T-cell (primary cell): ENCODE results near the gene SNX27. TPM values are rescaled to one million over a fixed set of nuclear protein-coding genes. Genes with fewer than 3 reads are reported as not detected.
"Not testable (repeated sequence)": the region's sequence is repeated elsewhere in the genome, so short reads cannot be mapped to it uniquely, and the experiment has no call there.

Source experiments
- ATAC-seq, 4 experiments: fragments of 200-7000 bp in 3 of 4; fragments of 150-1000 bp in 1 of 4; cut with Tn5 transposase; replicated peaks in 1 of 4; 1 replicate in 3 of 4; 2 replicates in 1 of 4; pipeline ENCODE4 v1.10.0; 2021; ENCODE audit warnings: moderate library complexity in 3 of 4, mild to moderate bottlenecking in 2 of 4, moderate number of reproducible peaks in 1 of 4
- CTCF ChIA-PET, 2 donors: fragments of 300-600 bp; sonication (Branson Sonifier 250); formaldehyde crosslinking; loops; one replicate each; lab custom pipeline; 2022; ENCODE audit warnings: antibody characterized with exemption in 2 of 2; lab: Charles Lee
- POLR2A ChIA-PET, 2 donors: fragments of 300-600 bp; sonication (Branson Sonifier 250); formaldehyde crosslinking; loops; one replicate each; lab custom pipeline; 2022; ENCODE audit warnings: antibody characterized with exemption in 2 of 2; lab: Charles Lee
- DNase-seq, 35 experiments: peaks; one replicate each; pipeline versions ENCODE4 v3.0.0 to v3.0.0-alpha.2; 2013 to 2023
- H3K27ac ChIP-seq: one replicate; pipeline ENCODE4 v1.5.1; 2013; ENCODE audit warnings: low read length
- H3K27me3 ChIP-seq, 2 experiments: replicated peaks in 1 of 2; 1 replicate in 1 of 2; 2 replicates in 1 of 2; pipeline versions ENCODE4 v1.6.1 to v1.7.0; 2013; ENCODE audit warnings: low read length in 1 of 2, mixed read lengths in 1 of 2; ENCODE audit not compliant: control insufficient read depth in 2 of 2, insufficient read depth in 2 of 2; ENCODE audit errors: extremely low read depth in 1 of 2
- H3K36me3 ChIP-seq, 2 donors: 1 replicate in 1 of 2; 2 replicates in 1 of 2; pipeline versions ENCODE4 v1.6.1 to v1.7.0; 2013; ENCODE audit warnings: low read length in 1 of 2; ENCODE audit not compliant: control insufficient read depth in 2 of 2, insufficient read depth in 1 of 2; ENCODE audit errors: extremely low read depth in 1 of 2
- H3K4me1 ChIP-seq, 2 experiments: 1 replicate in 1 of 2; 2 replicates in 1 of 2; pipeline versions ENCODE4 v1.6.1 to v1.7.0; 2013; ENCODE audit warnings: low read length in 2 of 2, mixed read lengths in 1 of 2; ENCODE audit not compliant: insufficient read depth in 2 of 2, control insufficient read depth in 1 of 2; ENCODE audit errors: extremely low read depth in 1 of 2
- H3K4me3 ChIP-seq, 2 donors: 1 replicate in 1 of 2; 2 replicates in 1 of 2; pipeline versions ENCODE4 v1.5.1 to v1.7.0; 2013; ENCODE audit warnings: mild to moderate bottlenecking in 2 of 2, low read length in 1 of 2, moderate library complexity in 1 of 2; ENCODE audit not compliant: control insufficient read depth in 1 of 2; ENCODE audit errors: extremely low read depth in 1 of 2
- H3K9me3 ChIP-seq: 2 replicates; pipeline ENCODE4 v1.7.0; 2013
- H3K27ac Mint-ChIP-seq, 2 donors: one replicate each; pipeline ENCODE4 v1.8.0; 2020 to 2021; ENCODE audit warnings: mild to moderate bottlenecking in 2 of 2, mixed read lengths in 2 of 2
- H3K27me3 Mint-ChIP-seq, 2 donors: one replicate each; pipeline ENCODE4 v1.8.0; 2021 to 2022; ENCODE audit warnings: mixed read lengths in 2 of 2
- H3K36me3 Mint-ChIP-seq: one replicate; pipeline ENCODE4 v1.8.0; 2021; ENCODE audit warnings: mixed read lengths
- H3K4me1 Mint-ChIP-seq, 3 donors: one replicate each; pipeline ENCODE4 v1.8.0; 2020 to 2022; ENCODE audit warnings: mixed read lengths in 3 of 3, mild to moderate bottlenecking in 1 of 3
- H3K4me3 Mint-ChIP-seq, 3 donors: one replicate each; pipeline ENCODE4 v1.8.0; 2020 to 2022; ENCODE audit warnings: mild to moderate bottlenecking in 3 of 3, mixed read lengths in 3 of 3, moderate library complexity in 3 of 3
- H3K9me3 Mint-ChIP-seq, 3 donors: one replicate each; pipeline ENCODE4 v1.8.0; 2020 to 2022; ENCODE audit warnings: mixed read lengths in 3 of 3
- whole genome bisulfite sequencing: methylation state at CpG from one replicate; pipeline ENCODE4 v1.1.5; 2013; ENCODE audit warnings: missing lambda C conversion rate; ENCODE audit not compliant: insufficient coverage; 5-methylcytosine and 5-hydroxymethylcytosine counted together
- total RNA-seq, 35 experiments: library from RNA in 6 of 35; stranded (reverse) in 6 of 35; fragments of 120-200 nt in 1 of 35; gene quantifications; one replicate each; pipeline versions ENCODE4 v1.2.1 to v1.2.4 and lab custom pipeline; 2013 to 2026

The SNX27 gene
- total RNA-seq, 5 donors from 2014 or later (not counting 1 experiment from before 2014, with no cell fraction given), result 24.2 to 33.6 (median 31.6) TPM

DNA sequence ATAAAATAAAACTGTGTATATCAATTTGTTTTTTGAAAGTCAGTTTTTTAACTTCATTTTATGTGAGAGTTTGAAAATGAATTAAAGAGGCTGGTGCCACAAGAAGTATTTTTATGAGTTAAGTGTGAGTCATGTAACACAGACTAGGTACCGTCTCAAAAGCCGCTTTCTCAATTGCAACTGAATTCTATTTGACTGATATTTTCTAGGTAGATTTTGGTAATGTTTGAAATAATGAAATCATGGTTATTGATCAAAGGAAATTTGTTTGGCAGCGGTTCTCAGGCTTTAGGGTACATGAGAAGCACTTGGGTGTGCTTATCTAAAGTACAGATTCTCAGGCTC, 4.6 kb downstream of the SNX27 start:
- H3K4me1 ChIP-seq, result peaks cover 8 to 14% of the 10 kb centered on the region in 2 experiments

DNA sequence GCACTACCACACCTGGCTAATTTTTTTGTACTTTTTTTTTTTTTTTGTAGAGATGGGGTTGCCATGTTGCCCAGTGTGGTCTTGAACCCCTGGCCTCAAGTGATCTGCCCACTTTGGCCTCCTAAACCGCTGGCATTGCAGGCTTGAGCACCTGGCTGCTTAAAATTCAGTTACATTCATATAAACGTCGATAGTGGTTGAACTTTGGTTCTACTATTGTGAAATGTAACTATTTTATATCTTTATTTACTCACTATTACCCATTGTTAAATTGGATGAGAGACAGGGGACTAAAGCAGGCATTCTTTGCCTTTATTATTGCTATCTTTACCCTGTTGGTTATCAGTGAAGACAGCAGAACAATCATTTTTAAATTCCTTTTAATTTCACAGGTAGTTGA, 6.2 kb downstream of the SNX27 start:
- Mint-ChIP-seq H3K4me1 (peaks cover 55 to 74% (median 69%) of the 10 kb centered on the region in 3 donors), H3K36me3 (peaks cover 3% of the 10 kb centered on the region), H3K9me3 (no peaks in the 10 kb centered on the region), H3K27ac (no peak overlapping the region), H3K27me3 (no peaks in the 10 kb centered on the region), H3K4me3 (no peak overlapping the region)
- WGBS, result no CpG with 5 or more reads among the region's 3 CpGs
- Histone ChIP-seq H3K9me3 (no peaks in the 10 kb centered on the region), H3K36me3 (peaks cover 0 to 9% of the 10 kb centered on the region in 2 donors), H3K27ac (no peak overlapping the region), H3K4me3 (no peak overlapping the region), H3K4me1 (peaks cover 7 to 8% of the 10 kb centered on the region in 2 experiments), H3K27me3 (no peaks in the 10 kb centered on the region)
- ChIA-PET POLR2A (interaction anchor here in 1 of 2 donors (1.2 kb wide), 1 partner anchor 10 kb away, joined by 8 read pairs; no protein-coding TSS in a partner anchor), CTCF (no interaction called here)
- DNase-seq (no peak), ATAC-seq (no peak)

More for the DNA sequence above, 4.6 kb downstream of the SNX27 start:
- H3K27me3 Mint-ChIP-seq, result no peaks in the 10 kb centered on the region
- H3K9me3 Mint-ChIP-seq, result no peaks in the 10 kb centered on the region
- H3K36me3 Mint-ChIP-seq, result peaks cover 3% of the 10 kb centered on the region
- no peak overlapping the region for H3K4me3 Mint-ChIP-seq
- Histone ChIP-seq H3K27ac (no peak overlapping the region), H3K36me3 (peaks cover 0 to 9% of the 10 kb centered on the region in 2 donors), H3K4me3 (no peak overlapping the region), H3K27me3 (no peaks in the 10 kb centered on the region), H3K9me3 (no peaks in the 10 kb centered on the region)
- peaks cover 61 to 75% (median 71%) of the 10 kb centered on the region in 3 donors for H3K4me1 Mint-ChIP-seq
- DNase-seq (no peak), ATAC-seq (no peak)
- ChIA-PET POLR2A (interaction anchor here in 1 of 2 donors (0.5 kb wide), 1 partner anchor 12 kb away, joined by 5 read pairs; no protein-coding TSS in a partner anchor), CTCF (no interaction called here)
- no peak overlapping the region for H3K27ac Mint-ChIP-seq
- 81% methylated on average over 3 of the region's 3 CpGs for WGBS

DNA sequence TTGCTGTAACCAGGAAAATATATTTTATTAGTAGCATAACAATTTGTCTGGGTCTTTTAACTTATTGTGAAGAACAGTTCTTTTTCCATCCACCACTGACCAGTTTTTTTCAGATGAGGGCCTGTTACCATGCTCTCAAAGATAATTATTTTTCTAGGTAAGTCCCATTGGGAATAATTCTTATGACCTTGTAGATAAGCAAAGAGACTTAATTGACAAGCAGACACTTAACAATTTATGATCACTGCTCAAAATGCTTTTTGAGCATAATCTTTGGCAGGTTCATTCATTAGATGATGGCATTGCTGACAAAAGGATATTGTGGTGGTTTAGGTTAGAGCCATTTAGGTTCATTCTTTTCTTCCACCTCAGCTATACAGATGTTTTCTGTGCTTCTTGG, 6.6 kb downstream of the SNX27 start:
- Mint-ChIP-seq H3K4me1 (peaks cover 50 to 69% (median 65%) of the 10 kb centered on the region in 3 donors), H3K36me3 (peaks cover 3% of the 10 kb centered on the region), H3K27ac (no peak overlapping the region), H3K27me3 (no peaks in the 10 kb centered on the region), H3K4me3 (no peak overlapping the region), H3K9me3 (no peaks in the 10 kb centered on the region)
- peaks cover 2 to 5% of the 10 kb centered on the region in 2 experiments for H3K4me1 ChIP-seq
- H3K27me3 ChIP-seq, result no peaks in the 10 kb centered on the region
- peaks cover 0 to 9% of the 10 kb centered on the region in 2 donors for H3K36me3 ChIP-seq
- H3K27ac ChIP-seq, result no peak overlapping the region
- no peaks in the 10 kb centered on the region for H3K9me3 ChIP-seq
- no peak overlapping the region for H3K4me3 ChIP-seq
- DNase-seq, result no peak
- ChIA-PET CTCF (interaction anchor here in 1 of 2 donors (1.1 kb wide), 1 partner anchor 25 kb away, joined by 3 read pairs; no protein-coding TSS in a partner anchor), POLR2A (interaction anchor here in 1 of 2 donors (0.6 kb wide), 1 partner anchor 201 kb away, joined by 6 read pairs; no protein-coding TSS in a partner anchor)
- ATAC-seq, result no peak

DNA sequence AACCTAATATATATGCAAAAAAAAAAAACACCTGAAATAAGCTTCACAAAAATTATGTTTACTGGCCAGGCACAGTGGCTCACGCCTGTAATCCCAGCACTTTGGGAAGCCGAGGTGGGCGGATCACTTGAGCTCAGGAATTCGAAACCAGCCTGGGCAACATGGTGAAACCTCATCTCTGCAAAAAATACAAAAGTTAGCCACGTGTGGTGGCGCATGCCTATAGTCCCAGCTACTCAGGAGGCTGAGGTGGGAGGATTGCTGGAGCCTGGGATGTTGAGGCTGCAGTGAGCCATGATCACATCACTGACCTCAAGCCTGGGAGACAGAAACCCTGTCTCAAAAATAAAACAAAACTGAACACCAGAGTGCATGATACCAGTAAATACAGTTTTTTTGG, 7.1 kb downstream of the SNX27 start:
- CTCF ChIA-PET, result interaction anchor here in 1 of 2 donors (0.7 to 1.1 kb wide), 2 partner anchors 26 to 65 kb away, joined by 3 to 4 read pairs; no protein-coding TSS in a partner anchor
- peaks cover 45 to 64% (median 59%) of the 10 kb centered on the region in 3 donors for H3K4me1 Mint-ChIP-seq

DNA sequence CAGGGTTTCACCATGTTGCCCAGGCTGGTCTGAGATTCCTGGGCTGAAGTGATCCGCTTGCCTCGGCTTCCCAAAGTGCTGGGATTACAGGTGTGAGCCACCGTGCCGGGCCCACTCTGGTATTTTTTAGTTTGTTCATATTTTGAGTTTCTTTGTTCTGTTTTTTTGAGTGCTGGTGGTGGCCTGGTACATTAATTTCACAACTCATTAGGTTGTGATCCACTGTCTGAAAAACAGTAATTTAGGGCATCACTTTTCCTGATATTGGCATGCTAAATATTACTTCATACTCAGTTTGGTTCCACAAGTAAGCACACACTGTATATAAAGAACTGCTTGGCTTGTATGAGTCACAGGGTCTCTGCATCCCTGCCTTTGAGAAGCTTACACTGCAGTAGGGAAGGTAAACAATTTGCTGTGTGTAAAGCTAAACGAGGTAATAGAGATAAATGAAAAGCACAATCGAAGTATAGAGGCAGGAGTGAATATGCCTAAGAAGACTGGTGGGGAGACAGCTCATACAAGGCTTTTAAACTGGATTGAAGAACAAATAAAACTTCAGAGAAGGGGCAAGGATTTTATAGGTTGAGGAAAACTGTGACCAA, 7.7 kb downstream of the SNX27 start:
- H3K4me1 ChIP-seq, result peaks cover 0 to 4% of the 10 kb centered on the region in 2 experiments
- no peak overlapping the region for H3K4me3 ChIP-seq
- H3K27me3 Mint-ChIP-seq, result no peaks in the 10 kb centered on the region
- H3K9me3 Mint-ChIP-seq, result no peaks in the 10 kb centered on the region
- no peaks in the 10 kb centered on the region for H3K9me3 ChIP-seq
- no peak overlapping the region for H3K4me3 Mint-ChIP-seq
- CTCF ChIA-PET, result interaction anchor here in 1 of 2 donors (0.7 to 1.2 kb wide), 4 partner anchors 15 to 172 kb away, joined by 3 to 4 read pairs (median 3); no protein-coding TSS in a partner anchor
- peak overlapping the region in 1 of 2 donors; percentile 13 for H3K27ac Mint-ChIP-seq
- H3K36me3 Mint-ChIP-seq, result peaks cover 3% of the 10 kb centered on the region
- DNase-seq (no peak), ATAC-seq (no peak)
- peaks cover 0 to 9% of the 10 kb centered on the region in 2 donors for H3K36me3 ChIP-seq
- POLR2A ChIA-PET, result interaction anchor here in 1 of 2 donors (0.7 kb wide), 1 partner anchor 312 kb away, joined by 5 read pairs; no protein-coding TSS in a partner anchor
- H3K27ac ChIP-seq, result no peak overlapping the region
- H3K4me1 Mint-ChIP-seq, result peaks cover 41 to 59% (median 55%) of the 10 kb centered on the region in 3 donors
- H3K27me3 ChIP-seq, result no peaks in the 10 kb centered on the region
- 95% methylated on average over 4 of the region's 6 CpGs for WGBS

More for the DNA sequence above, 7.1 kb downstream of the SNX27 start:
- H3K27me3 ChIP-seq, H3K27ac Mint-ChIP-seq, H3K4me3 ChIP-seq, H3K36me3 ChIP-seq, H3K36me3 Mint-ChIP-seq, ATAC-seq, H3K9me3 Mint-ChIP-seq, DNase-seq, H3K4me1 ChIP-seq, H3K9me3 ChIP-seq, H3K27me3 Mint-ChIP-seq, H3K4me3 Mint-ChIP-seq, H3K27ac ChIP-seq: not testable (repeated sequence)
- POLR2A ChIA-PET, result interaction anchor here in 1 of 2 donors (0.6 kb wide), 1 partner anchor 201 kb away, joined by 6 read pairs; no protein-coding TSS in a partner anchor
- 97% methylated on average over 4 of the region's 6 CpGs for WGBS

DNA sequence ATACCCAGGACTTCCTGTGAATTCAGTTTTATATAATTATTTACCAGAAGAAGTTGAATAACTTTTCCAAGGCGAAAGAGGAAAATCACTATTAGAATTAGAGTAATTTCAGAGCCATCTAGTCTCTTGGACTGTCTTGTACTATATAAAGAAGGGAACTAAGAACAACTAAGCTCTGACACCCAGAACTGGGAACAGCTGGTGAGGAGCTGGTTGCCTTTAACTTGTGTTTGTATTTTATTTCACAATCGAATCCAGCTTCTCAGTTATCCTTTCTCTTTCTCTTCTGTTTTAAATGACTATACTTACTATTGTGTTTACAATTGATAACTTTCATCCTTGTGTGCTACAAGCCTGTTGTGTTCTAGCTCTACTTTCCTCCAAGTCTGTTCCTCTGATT, 8.4 kb downstream of the SNX27 start:
- Histone ChIP-seq H3K9me3 (no peaks in the 10 kb centered on the region), H3K4me1 (peaks cover 0 to 2% of the 10 kb centered on the region in 2 experiments), H3K27me3 (no peaks in the 10 kb centered on the region), H3K36me3 (peaks cover 0 to 6% of the 10 kb centered on the region in 2 donors), H3K27ac (no peak overlapping the region), H3K4me3 (no peak overlapping the region)
- peaks cover 2% of the 10 kb centered on the region for H3K36me3 Mint-ChIP-seq
- H3K4me3 Mint-ChIP-seq, result no peak overlapping the region
- H3K27ac Mint-ChIP-seq, result peak overlapping the region in 1 of 2 donors; percentile 31
- H3K4me1 Mint-ChIP-seq, result peaks cover 37 to 56% (median 49%) of the 10 kb centered on the region in 3 donors
- POLR2A ChIA-PET, result interaction anchor here in 1 of 2 donors (0.6 to 0.7 kb wide), 3 partner anchors 30 to 369 kb away, joined by 3 to 5 read pairs (median 3); no protein-coding TSS in a partner anchor
- WGBS, result no CpG with 5 or more reads among the region's 2 CpGs
- H3K27me3 Mint-ChIP-seq, result no peaks in the 10 kb centered on the region
- CTCF ChIA-PET, result interaction anchor here in 1 of 2 donors (0.6 to 1.2 kb wide), 5 partner anchors 14 to 173 kb away, joined by 3 read pairs; no protein-coding TSS in a partner anchor
- no peaks in the 10 kb centered on the region for H3K9me3 Mint-ChIP-seq
- ATAC-seq, result no peak
- no peak for DNase-seq
